ENCODE measurements around the gene AAK1. TPM values are rescaled to one million over a fixed set of nuclear protein-coding genes. Genes with fewer than 3 reads are reported as not detected.

AAK1 gene
- total RNA-seq, 2 experiments from 2014 or later = 115 to 121 TPM

GRCh38 chr2:69538872-69539548 lies 104.5 kb downstream of the AAK1 start:
- Mint-ChIP-seq H3K4me1 (peaks cover 17% of the 10 kb centered on the region), H3K36me3 (ENCODE audit: low read depth) (peaks cover 70% of the 10 kb centered on the region), H3K27ac (no peak overlapping the region), H3K27me3 (no peaks in the 10 kb centered on the region), H3K4me3 (no peak overlapping the region), H3K9me3 (no peaks in the 10 kb centered on the region)
- ChIA-PET POLR2A (no interaction called here), CTCF (no interaction called here)
- DNase-seq = no peak

GRCh38 chr2:69538249-69538648 lies 105.3 kb downstream of the AAK1 start:
- POLR2A ChIA-PET = no interaction called here
- CTCF ChIA-PET = no interaction called here
- DNase-seq = no peak
- H3K9me3 Mint-ChIP-seq = no peaks in the 10 kb centered on the region
- peaks cover 74% of the 10 kb centered on the region for H3K36me3 Mint-ChIP-seq (ENCODE audit: low read depth)
- H3K4me3 Mint-ChIP-seq = no peak overlapping the region
- H3K27ac Mint-ChIP-seq = no peak overlapping the region
- no peaks in the 10 kb centered on the region for H3K27me3 Mint-ChIP-seq
- H3K4me1 Mint-ChIP-seq = peaks cover 17% of the 10 kb centered on the region

GRCh38 chr2:69535817-69536241 lies 107.7 kb downstream of the AAK1 start:
- Mint-ChIP-seq H3K27me3 (no peaks in the 10 kb centered on the region), H3K4me3 (no peak overlapping the region), H3K4me1 (peaks cover 17% of the 10 kb centered on the region), H3K9me3 (no peaks in the 10 kb centered on the region), H3K27ac (no peak overlapping the region), H3K36me3 (ENCODE audit: low read depth) (peaks cover 80% of the 10 kb centered on the region)
- CTCF ChIA-PET = no interaction called here
- POLR2A ChIA-PET = no interaction called here
- no peak for DNase-seq

GRCh38 chr2:69531186-69531585 lies 112.4 kb downstream of the AAK1 start:
- DNase-seq = no peak
- H3K4me3 Mint-ChIP-seq = no peak overlapping the region
- ChIA-PET POLR2A (no interaction called here), CTCF (no interaction called here)
- no peak overlapping the region for H3K27ac Mint-ChIP-seq
- no peaks in the 10 kb centered on the region for H3K27me3 Mint-ChIP-seq
- peaks cover 8% of the 10 kb centered on the region for H3K4me1 Mint-ChIP-seq
- no peaks in the 10 kb centered on the region for H3K9me3 Mint-ChIP-seq
- peaks cover 72% of the 10 kb centered on the region for H3K36me3 Mint-ChIP-seq (ENCODE audit: low read depth)

GRCh38 chr2:69529480-69529879 lies 114.1 kb downstream of the AAK1 start:
- no peak for DNase-seq
- peaks cover 69% of the 10 kb centered on the region for H3K36me3 Mint-ChIP-seq (ENCODE audit: low read depth)
- CTCF ChIA-PET = no interaction called here
- H3K27me3 Mint-ChIP-seq = no peaks in the 10 kb centered on the region
- H3K4me3 Mint-ChIP-seq = no peak overlapping the region
- no peaks in the 10 kb centered on the region for H3K4me1 Mint-ChIP-seq
- no peaks in the 10 kb centered on the region for H3K9me3 Mint-ChIP-seq
- no peak overlapping the region for H3K27ac Mint-ChIP-seq
- POLR2A ChIA-PET = no interaction called here

- no peaks in the 10 kb centered on the region for H3K4me1 Mint-ChIP-seq
- no peak for DNase-seq
- H3K36me3 Mint-ChIP-seq (ENCODE audit: low read depth) = peaks cover 65% of the 10 kb centered on the region
- no peak overlapping the region for H3K4me3 Mint-ChIP-seq
- CTCF ChIA-PET = interaction anchor here (0.9 kb wide), 1 partner anchor 197 kb away, joined by 3 read pairs; no protein-coding TSS in a partner anchor
- POLR2A ChIA-PET = interaction anchor here (0.6 to 1.0 kb wide), 3 partner anchors 8 to 11 kb away, joined by 3 read pairs; no protein-coding TSS in a partner anchor
- H3K27ac Mint-ChIP-seq = no peak overlapping the region
- H3K27me3 Mint-ChIP-seq = no peaks in the 10 kb centered on the region
- H3K9me3 Mint-ChIP-seq = no peaks in the 10 kb centered on the region
Observed at GRCh38 chr2:69525261-69525660, 118.3 kb downstream of the AAK1 start.

- POLR2A ChIA-PET = interaction anchor here (0.9 to 1.0 kb wide), 2 partner anchors 9 to 11 kb away, joined by 3 read pairs; no protein-coding TSS in a partner anchor
Observed at GRCh38 chr2:69524799-69525198, 118.7 kb downstream of the AAK1 start.

GRCh38 chr2:69521747-69522146 lies 121.8 kb downstream of the AAK1 start:
- ChIA-PET POLR2A (interaction anchor here (0.8 kb wide), 1 partner anchor 43 kb away, joined by 3 read pairs; no protein-coding TSS in a partner anchor), CTCF (no interaction called here)
- no peaks in the 10 kb centered on the region for H3K27me3 Mint-ChIP-seq
- H3K27ac Mint-ChIP-seq = no peak overlapping the region
- no peak overlapping the region for H3K4me3 Mint-ChIP-seq
- H3K9me3 Mint-ChIP-seq = no peaks in the 10 kb centered on the region
- H3K36me3 Mint-ChIP-seq (ENCODE audit: low read depth) = peaks cover 77% of the 10 kb centered on the region
- no peak for DNase-seq
- no peaks in the 10 kb centered on the region for H3K4me1 Mint-ChIP-seq

More at GRCh38 chr2:69524799-69525198, 118.7 kb downstream of the AAK1 start:
- CTCF ChIA-PET = interaction anchor here (0.9 kb wide), 1 partner anchor 196 kb away, joined by 3 read pairs; no protein-coding TSS in a partner anchor
- Mint-ChIP-seq H3K9me3 (no peaks in the 10 kb centered on the region), H3K27ac (no peak overlapping the region), H3K27me3 (no peaks in the 10 kb centered on the region), H3K4me1 (no peaks in the 10 kb centered on the region), H3K36me3 (ENCODE audit: low read depth) (peaks cover 65% of the 10 kb centered on the region), H3K4me3 (no peak overlapping the region)
- DNase-seq = no peak

DNA sequence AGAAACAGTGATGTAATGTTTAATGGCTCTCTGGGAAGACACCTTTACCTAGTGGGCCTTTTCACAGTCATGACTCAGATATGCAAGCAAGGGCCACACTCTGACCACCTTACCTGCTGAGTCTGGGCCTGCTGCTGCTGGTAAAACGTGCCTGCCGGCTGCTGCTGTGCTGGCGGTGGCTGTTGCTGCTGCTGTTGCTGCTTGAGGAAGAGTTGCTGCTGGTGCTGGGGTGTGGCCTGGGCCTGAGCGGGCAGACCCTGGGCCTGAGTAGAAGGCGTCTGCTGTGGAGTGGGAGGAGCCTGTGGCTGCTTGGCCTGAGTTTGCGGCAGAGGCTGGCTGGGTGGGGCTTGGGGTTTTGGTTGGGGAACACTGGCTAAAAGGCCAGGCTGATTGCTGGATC lies 124.7 kb downstream of the AAK1 start:
- H3K27ac Mint-ChIP-seq = no peak overlapping the region
- DNase-seq = no peak
- H3K4me1 Mint-ChIP-seq = no peaks in the 10 kb centered on the region
- H3K27me3 Mint-ChIP-seq = no peaks in the 10 kb centered on the region
- H3K4me3 Mint-ChIP-seq = no peak overlapping the region
- CTCF ChIA-PET = interaction anchor here (0.8 kb wide), 1 partner anchor 46 kb away, joined by 3 read pairs; no protein-coding TSS in a partner anchor
- no peaks in the 10 kb centered on the region for H3K9me3 Mint-ChIP-seq
- POLR2A ChIA-PET = no interaction called here
- peaks cover 72% of the 10 kb centered on the region for H3K36me3 Mint-ChIP-seq (ENCODE audit: low read depth)

DNA sequence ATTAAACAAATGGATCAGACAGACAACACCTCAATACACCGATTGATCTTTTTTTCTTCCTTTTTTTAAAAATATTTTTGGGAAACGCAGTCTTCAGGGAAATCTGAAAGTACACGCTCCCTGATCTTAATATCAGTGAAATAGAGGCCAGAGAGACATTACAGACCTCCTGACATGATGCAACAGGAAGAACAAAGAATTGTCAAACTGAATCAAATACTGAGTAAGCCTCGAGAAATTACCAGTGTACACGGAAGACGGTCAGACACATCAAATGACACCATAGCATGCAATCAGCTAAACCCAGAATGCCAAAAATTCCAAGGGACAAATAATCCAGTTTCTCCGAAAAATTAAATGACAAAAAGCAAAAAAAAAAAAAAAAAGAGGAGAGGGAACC lies 126.1 kb downstream of the AAK1 start:
- peaks cover 73% of the 10 kb centered on the region for H3K36me3 Mint-ChIP-seq (ENCODE audit: low read depth)
- no peaks in the 10 kb centered on the region for H3K4me1 Mint-ChIP-seq
- DNase-seq = no peak
- H3K9me3 Mint-ChIP-seq = no peaks in the 10 kb centered on the region
- POLR2A ChIA-PET = no interaction called here
- CTCF ChIA-PET = no interaction called here
- no peak overlapping the region for H3K4me3 Mint-ChIP-seq
- no peak overlapping the region for H3K27ac Mint-ChIP-seq
- H3K27me3 Mint-ChIP-seq = no peaks in the 10 kb centered on the region

DNA sequence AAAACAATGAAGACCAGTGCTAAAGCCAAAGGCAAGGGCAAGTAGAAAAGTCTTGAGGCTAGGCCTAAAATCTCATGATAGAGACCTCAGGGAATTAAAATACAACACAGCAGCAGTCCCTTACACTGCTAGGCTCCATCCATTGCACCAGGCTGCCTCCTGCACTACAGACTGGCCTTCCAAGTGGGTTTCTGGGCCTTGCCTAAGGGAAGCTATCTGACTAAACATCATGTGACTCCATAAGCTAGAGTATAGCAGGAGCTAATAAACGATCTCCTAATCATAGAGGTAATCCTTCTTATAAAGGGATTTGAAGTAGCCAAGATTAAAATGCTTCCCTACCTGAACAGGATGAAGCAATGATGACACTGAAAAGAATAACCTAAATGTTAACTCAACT lies 128.7 kb downstream of the AAK1 start:
- H3K27ac Mint-ChIP-seq = no peak overlapping the region
- H3K27me3 Mint-ChIP-seq = no peaks in the 10 kb centered on the region
- ChIA-PET POLR2A (no interaction called here), CTCF (interaction anchor here (1.3 kb wide), 1 partner anchor 78 kb away, joined by 3 read pairs; the partner anchor contains the start of gene NFU1)
- peaks cover 78% of the 10 kb centered on the region for H3K36me3 Mint-ChIP-seq (ENCODE audit: low read depth)
- no peak overlapping the region for H3K4me3 Mint-ChIP-seq
- DNase-seq = no peak
- H3K9me3 Mint-ChIP-seq = no peaks in the 10 kb centered on the region
- peaks cover 2% of the 10 kb centered on the region for H3K4me1 Mint-ChIP-seq

DNA sequence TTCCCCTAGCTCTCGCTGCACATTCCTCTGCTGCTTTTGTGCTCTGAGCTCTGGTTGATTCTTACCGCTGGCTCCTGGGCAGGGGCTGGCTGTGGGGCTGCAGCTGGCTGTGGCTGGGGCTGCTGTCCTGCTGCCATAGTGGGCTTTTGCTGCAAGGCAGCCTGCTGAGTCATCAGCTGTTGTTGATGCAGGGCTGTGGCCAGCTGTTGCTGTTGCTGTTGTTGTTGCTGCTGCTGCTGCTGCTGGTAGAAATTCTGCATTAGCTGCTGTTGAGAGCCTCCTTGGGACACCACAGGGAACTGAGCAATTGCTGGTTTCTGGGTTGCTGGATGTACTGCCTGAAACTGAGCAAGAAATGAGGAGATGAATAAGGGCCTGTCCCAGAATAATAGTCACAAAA lies 129.1 kb downstream of the AAK1 start:
- H3K36me3 Mint-ChIP-seq (ENCODE audit: low read depth) = peaks cover 78% of the 10 kb centered on the region
- H3K4me3 Mint-ChIP-seq = no peak overlapping the region
- no peaks in the 10 kb centered on the region for H3K27me3 Mint-ChIP-seq
- DNase-seq = no peak
- no peak overlapping the region for H3K27ac Mint-ChIP-seq
- no peaks in the 10 kb centered on the region for H3K9me3 Mint-ChIP-seq
- ChIA-PET POLR2A (interaction anchor here (0.8 kb wide), 1 partner anchor 11 kb away, joined by 3 read pairs; no protein-coding TSS in a partner anchor), CTCF (interaction anchor here (0.6 to 1.3 kb wide), 3 partner anchors 48 to 199 kb away, joined by 3 read pairs; partner anchors contain the start of gene NFU1)
- H3K4me1 Mint-ChIP-seq = peaks cover 2% of the 10 kb centered on the region

DNA sequence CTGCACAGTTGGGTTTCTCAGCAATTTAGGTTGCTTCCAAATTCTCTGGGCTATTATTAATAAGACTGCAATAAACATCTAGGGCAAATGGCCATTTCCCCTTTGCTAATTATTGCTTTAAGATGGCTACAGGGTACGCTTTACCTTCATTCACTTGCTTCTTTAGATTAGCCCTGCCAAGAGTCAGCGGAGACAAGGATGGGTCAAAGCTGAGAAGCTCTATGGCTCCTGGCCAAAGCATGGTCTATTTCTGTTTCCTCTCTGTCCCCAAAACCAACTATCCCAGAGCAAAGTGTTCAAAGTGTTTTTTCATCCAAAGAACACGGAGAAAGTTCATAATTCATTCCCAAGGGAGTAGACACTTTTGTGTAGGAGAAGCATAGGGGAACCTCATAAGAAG lies 131.1 kb downstream of the AAK1 start:
- H3K36me3 Mint-ChIP-seq (ENCODE audit: low read depth) = peaks cover 82% of the 10 kb centered on the region
- POLR2A ChIA-PET = no interaction called here
- no peaks in the 10 kb centered on the region for H3K27me3 Mint-ChIP-seq
- H3K4me1 Mint-ChIP-seq = peaks cover 18% of the 10 kb centered on the region
- no peak overlapping the region for H3K4me3 Mint-ChIP-seq
- CTCF ChIA-PET = no interaction called here
- no peaks in the 10 kb centered on the region for H3K9me3 Mint-ChIP-seq
- no peak overlapping the region for H3K27ac Mint-ChIP-seq
- no peak for DNase-seq

DNA sequence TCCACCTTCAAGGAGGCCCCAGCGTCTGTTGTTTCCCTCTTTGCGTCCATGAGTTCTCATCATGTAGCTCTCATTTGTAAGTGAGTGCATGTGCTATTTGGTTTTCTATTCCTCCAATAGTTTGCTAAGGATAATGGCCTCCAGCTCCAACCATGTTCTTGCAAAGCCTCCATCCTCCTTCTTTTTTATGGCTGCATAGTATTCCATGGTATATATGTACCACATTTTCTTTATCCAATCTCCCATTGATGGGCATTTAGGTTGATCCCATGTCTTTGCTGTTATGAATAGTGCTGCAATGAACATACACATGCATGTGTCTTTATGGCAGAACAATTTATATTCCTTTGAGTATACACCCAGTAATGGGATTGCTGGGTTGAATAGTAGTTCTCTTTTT lies 133.3 kb downstream of the AAK1 start:
- no peaks in the 10 kb centered on the region for H3K9me3 Mint-ChIP-seq
- H3K27me3 Mint-ChIP-seq = no peaks in the 10 kb centered on the region
- H3K36me3 Mint-ChIP-seq (ENCODE audit: low read depth) = peaks cover 90% of the 10 kb centered on the region
- no peak for DNase-seq
- POLR2A ChIA-PET = no interaction called here
- H3K4me3 Mint-ChIP-seq = no peak overlapping the region
- CTCF ChIA-PET = no interaction called here
- no peak overlapping the region for H3K27ac Mint-ChIP-seq
- peaks cover 23% of the 10 kb centered on the region for H3K4me1 Mint-ChIP-seq

Data from activated CD4-positive, alpha-beta memory T cell treated with anti-CD3 and anti-CD28 coated beads, Interleukin-2, amount 10 ng/mL, durations not matched to agents 7 days and 5 days (primary cell).